HUES48 (cell line): ENCODE data around the gene THYN1.

Source experiments
- H3K27ac ChIP-seq: one replicate; pipeline ENCODE4 v1.7.0; 2013; ENCODE audit warnings: low read depth, low read length, inconsistent platforms
- H3K27me3 ChIP-seq: 2 replicates; pipeline ENCODE4 v1.6.1; 2013; ENCODE audit warnings: mild to moderate bottlenecking, low read length; ENCODE audit not compliant: control insufficient read depth, insufficient read depth
- H3K36me3 ChIP-seq: 2 replicates; pipeline ENCODE4 v1.6.1; 2013; ENCODE audit warnings: low read length; ENCODE audit not compliant: control insufficient read depth, insufficient read depth
- H3K4me1 ChIP-seq: 2 replicates; pipeline ENCODE4 v1.6.1; 2013; ENCODE audit warnings: mild to moderate bottlenecking, low read length; ENCODE audit not compliant: control insufficient read depth, insufficient read depth
- H3K4me3 ChIP-seq: 2 replicates; pipeline ENCODE4 v1.5.1; 2013; ENCODE audit warnings: mild to moderate bottlenecking, low read depth, low read length
- H3K9ac ChIP-seq: 2 replicates; pipeline ENCODE4 v1.6.1; 2013; ENCODE audit warnings: mild to moderate bottlenecking, low read depth, low read length, moderate library complexity
- H3K9me3 ChIP-seq: 2 replicates; pipeline ENCODE4 v1.6.1; 2013; ENCODE audit warnings: low read length; ENCODE audit not compliant: control insufficient read depth, insufficient read depth

THYN1 gene

DNA sequence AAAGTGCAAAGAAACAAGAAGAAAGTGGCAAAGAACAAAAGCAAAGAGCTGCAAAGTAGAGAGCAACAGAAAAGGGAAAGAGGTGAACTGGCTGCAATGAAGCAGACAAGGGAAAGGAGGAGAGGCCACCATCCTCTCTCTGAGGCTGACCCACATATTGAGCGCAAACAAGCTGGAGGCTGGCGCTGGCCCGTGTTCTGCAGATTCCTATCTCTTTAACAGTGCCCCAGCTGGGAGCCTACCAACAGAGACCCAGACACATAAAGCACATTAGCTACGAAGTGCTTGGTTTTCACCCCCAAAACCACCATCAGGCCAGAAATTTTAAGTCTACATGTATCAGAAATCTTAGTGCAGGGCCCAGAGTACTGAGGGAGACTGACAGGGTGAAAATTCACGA, 47.0 kb downstream of the THYN1 start:
- H3K27ac ChIP-seq: no peak overlapping the region
- H3K4me1 ChIP-seq: no peaks in the 10 kb centered on the region
- H3K9ac ChIP-seq: no peak overlapping the region
- no peak overlapping the region for H3K4me3 ChIP-seq
- no peaks in the 10 kb centered on the region for H3K9me3 ChIP-seq
- H3K27me3 ChIP-seq: no peaks in the 10 kb centered on the region
- H3K36me3 ChIP-seq: peaks cover 94% of the 10 kb centered on the region

DNA sequence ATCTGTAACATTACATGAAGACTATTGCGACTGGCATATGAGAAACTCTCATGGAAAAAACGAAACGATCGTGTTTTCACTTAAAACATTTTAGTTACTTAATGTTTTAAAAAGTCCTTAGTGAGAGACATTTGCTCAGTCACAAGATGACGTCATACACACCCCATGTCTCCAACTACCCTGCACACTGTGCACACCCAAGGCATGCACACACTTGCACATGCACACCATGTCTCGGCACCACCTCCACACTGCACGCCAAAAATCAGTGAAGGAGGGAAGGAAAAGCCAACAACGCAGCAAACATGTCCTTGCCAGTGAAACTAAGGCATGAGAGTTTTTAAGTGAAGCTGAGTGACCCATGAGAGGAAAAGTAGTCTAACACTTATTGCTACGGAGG, 47.4 kb downstream of the THYN1 start:
- Histone ChIP-seq H3K9ac (no peak overlapping the region), H3K4me3 (no peak overlapping the region), H3K9me3 (no peaks in the 10 kb centered on the region), H3K27me3 (no peaks in the 10 kb centered on the region), H3K4me1 (no peaks in the 10 kb centered on the region), H3K27ac (no peak overlapping the region), H3K36me3 (peaks cover 95% of the 10 kb centered on the region)

DNA sequence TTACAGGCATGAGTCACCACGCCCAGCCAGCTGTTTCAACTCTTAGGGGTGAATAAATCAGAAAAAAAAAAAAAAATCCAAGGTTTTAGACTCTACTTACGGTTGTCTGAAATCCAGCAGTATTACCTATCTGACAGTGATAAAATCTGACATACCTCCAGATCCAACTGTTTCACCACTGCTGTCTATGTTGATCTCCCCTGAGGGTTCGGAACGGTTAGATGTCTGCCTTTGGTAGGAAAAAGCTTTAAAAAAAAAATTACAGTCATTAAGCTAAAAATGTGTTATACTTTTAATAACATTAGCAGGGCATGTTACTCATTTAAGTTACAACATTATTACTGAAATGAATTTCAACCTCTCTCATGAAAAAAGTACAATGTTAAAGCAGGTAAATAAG, 50.5 kb downstream of the THYN1 start:
- no peak overlapping the region for H3K9ac ChIP-seq
- H3K27ac ChIP-seq: no peak overlapping the region
- H3K9me3 ChIP-seq: no peaks in the 10 kb centered on the region
- H3K4me3 ChIP-seq: no peak overlapping the region
- H3K36me3 ChIP-seq: peaks cover 95% of the 10 kb centered on the region
- no peaks in the 10 kb centered on the region for H3K4me1 ChIP-seq
- no peaks in the 10 kb centered on the region for H3K27me3 ChIP-seq

DNA sequence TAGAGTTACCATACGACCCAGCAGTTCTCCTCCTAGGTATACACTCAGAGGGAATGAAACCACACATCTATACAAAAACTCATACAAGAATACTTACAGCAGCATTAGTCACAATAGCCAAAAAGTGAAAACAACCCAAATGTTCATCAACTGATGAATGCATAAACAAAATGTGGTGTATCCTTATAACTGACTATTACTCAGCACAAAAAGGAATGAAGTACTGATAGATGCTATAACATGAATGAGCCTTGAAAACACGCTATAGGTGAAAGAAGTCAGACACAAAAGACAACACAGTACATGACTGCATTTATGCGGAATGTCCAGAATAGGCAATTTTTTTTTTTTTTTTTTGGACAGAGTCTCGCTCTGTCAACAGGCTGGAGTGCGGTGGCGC, 52.5 kb downstream of the THYN1 start:
- Histone ChIP-seq H3K36me3 (peaks cover 89% of the 10 kb centered on the region), H3K4me3 (no peak overlapping the region), H3K27me3 (no peaks in the 10 kb centered on the region), H3K4me1 (no peaks in the 10 kb centered on the region), H3K9ac (no peak overlapping the region), H3K27ac (no peak overlapping the region), H3K9me3 (no peaks in the 10 kb centered on the region)

DNA sequence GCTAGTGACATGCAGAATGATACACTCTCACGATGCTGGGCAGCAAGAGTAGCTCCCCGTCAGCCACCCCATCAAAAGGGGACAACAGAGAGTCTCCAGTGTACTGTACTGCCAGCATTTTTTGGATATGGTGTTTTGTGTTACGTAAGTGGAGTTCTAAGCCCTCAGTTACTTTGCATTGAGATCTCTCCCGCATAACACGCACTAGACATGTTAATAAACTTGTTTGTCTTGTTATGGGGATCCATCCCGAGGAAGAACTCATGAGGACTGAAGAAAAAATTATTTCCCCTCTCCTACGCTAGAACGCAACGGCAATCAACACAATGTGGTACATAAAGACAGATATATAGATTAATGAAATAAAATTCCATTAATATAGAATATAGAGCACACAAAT, 53.6 kb downstream of the THYN1 start:
- H3K9me3 ChIP-seq: no peaks in the 10 kb centered on the region
- no peak overlapping the region for H3K9ac ChIP-seq
- peaks cover 87% of the 10 kb centered on the region for H3K36me3 ChIP-seq
- H3K27ac ChIP-seq: no peak overlapping the region
- no peak overlapping the region for H3K4me3 ChIP-seq
- H3K4me1 ChIP-seq: no peaks in the 10 kb centered on the region
- H3K27me3 ChIP-seq: no peaks in the 10 kb centered on the region
